ENCODE data around the gene TTC33.

TTC33 gene

DNA sequence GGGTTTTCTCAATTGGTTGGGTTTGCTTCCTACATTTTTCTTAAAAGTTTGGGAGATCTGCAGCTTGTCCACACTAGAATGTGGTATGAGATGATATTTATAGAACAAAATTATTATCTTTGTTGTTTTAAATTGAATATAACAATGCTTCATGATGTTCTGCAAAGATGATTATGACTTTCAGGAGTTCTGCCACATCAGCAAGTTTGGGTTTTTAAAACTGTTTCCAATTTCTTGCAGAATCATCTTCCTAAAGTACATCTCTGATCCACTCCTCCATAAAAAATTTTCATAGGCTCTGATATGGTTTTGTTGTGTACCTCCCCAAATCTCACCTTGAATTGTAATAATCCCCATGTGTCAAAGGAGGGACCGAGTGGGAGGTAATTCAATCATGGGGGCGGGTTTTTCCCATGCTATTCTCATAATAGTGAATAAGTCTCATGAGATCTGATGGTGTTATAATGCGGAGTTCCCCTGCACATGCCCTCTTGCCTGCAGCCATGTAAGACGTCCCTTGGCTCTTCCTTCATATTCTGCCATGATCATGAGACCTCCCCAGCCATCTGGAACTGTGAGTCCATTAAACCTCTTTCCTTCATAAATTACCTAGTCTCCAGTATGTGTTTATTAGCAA lies 195.2 kb downstream of the TTC33 start:
- DNase-seq, result no peak

DNA sequence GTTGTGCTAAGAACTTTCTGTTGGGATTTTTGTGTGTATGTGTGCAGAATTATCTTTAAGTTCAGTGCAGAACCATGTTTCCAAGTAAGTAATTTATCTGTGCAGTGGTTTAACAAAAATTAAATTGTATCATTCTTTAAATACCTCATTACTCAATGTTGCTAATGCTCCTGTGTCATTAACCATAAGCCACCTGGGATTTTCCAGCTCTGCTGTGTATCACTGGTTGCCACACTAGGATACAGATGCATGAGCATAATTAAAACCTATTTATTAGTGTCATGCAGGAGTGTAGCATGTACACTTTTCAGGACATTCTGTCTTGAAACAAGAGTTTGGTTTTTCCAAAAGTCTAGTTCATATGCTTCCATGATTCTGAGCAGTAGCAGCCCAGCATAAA lies 196.5 kb downstream of the TTC33 start:
- no peak for DNase-seq

- DNase-seq, result no peak
These were observed 198.3 kb downstream of the TTC33 start for GRCh38 chr5:40557501-40557900.

GRCh38 chr5:40556811-40557210 lies 198.9 kb downstream of the TTC33 start:
- DNase-seq, result no peak

DNA sequence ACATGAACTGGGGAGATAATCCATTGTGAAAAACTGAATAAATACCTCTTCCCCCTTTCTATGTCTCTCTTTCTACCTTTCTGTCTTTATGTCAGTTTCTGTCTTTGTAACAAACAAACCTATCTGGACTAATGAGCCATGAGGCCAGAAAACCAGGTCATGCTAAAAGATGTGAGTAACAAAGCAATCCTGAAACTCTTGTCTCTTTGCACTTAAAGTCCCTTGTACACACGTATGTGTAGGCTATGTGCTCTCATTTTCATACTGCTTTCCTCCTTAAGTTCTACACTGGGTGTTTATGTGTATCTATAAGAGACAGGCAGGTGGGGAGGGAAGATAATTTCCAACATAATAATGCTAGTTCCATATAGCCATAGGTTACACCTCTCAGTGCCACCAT lies 199.9 kb downstream of the TTC33 start:
- DNase-seq, result no peak

DNA sequence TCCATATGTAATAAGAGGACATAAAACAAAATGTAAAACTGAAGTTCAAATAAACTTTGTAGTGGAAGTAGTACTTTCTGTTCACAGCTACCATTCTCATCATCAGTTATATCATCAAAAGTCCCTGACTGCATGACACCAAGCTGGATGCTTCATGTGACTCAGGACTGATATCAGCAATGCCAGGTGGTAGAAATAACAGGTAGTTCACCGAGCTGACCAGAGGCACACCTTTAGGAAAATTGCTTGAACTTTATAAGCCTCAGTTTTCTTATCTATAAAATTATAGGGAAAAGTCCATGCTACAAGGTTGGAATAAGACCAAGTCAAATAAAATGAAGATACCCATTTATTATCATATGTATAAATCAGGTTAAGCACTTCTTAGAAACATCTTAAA lies 200.9 kb downstream of the TTC33 start:
- DNase-seq, result no peak

GRCh38 chr5:40554054-40554453 lies 201.7 kb downstream of the TTC33 start:
- no peak for DNase-seq

GRCh38 chr5:40552981-40553380 lies 202.8 kb downstream of the TTC33 start:
- DNase-seq, result no peak

- no peak for DNase-seq
These were observed 204.0 kb downstream of the TTC33 start for GRCh38 chr5:40551496-40552491.

DNA sequence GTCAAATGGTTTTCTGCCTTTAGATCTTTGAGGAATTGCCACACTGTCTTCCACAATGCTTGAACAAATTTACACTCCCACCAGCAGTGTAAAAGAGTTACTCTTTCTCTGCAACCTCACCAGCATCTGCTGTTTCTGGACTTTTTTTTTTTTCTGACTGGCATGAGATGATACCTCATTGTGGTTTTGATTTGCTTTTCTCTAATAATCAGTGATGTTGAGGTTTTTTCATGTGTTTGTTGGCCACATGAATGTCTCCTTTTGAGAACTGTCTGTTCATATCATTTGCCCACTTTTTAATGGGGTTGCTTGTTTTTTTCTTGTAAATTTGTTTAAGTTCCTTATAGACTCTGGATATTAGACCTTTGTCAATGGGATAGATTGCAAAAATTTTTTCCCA lies 205.3 kb downstream of the TTC33 start:
- DNase-seq, result no peak

- DNase-seq, result no peak
These were observed 206.1 kb downstream of the TTC33 start for GRCh38 chr5:40549616-40550015.

DNA sequence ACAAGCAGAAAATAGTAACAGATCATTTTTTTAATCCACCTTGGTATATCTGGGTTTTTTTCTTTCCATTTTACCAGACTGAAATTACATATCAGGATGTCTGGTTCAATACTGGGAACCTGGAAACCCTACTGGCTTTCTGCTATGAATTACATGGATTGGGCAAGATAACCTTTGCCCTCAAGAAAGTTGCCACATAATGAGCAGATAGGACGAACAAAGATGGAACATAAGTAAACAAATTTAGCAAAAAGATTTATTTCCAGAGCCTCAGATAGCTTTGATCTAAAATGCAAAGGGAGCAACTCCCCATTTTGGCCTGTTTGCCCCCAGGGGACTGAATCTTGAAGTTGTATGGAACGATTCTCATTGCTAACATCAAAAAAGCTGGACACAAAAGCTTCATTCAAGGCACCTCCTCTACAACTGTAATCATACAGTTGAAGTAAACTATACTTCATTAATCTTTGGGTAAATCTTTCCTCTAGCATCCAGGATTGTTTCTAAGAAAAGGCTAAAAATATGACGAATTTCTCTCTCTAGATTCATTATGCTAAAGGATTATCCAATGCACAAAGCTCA lies 207.7 kb downstream of the TTC33 start:
- no peak for DNase-seq

DNA sequence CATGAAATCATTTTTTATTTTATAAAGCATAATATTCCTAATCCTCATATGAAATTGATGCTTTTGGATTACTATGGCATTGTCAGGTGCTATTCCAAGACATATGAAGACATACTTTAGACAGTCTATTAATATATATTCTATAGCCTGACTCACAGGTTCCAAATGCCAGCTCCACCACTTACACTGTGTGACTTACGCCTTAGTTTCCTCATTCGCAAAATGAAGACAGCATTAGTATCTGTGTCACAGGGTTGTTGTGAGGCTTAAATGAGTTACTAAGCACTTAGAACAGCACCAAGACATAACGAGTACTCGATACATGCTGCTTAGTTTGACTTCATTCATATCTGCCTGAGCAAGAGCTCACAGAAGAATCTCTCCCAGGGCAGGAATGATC lies 208.2 kb downstream of the TTC33 start:
- DNase-seq, result no peak

DNA sequence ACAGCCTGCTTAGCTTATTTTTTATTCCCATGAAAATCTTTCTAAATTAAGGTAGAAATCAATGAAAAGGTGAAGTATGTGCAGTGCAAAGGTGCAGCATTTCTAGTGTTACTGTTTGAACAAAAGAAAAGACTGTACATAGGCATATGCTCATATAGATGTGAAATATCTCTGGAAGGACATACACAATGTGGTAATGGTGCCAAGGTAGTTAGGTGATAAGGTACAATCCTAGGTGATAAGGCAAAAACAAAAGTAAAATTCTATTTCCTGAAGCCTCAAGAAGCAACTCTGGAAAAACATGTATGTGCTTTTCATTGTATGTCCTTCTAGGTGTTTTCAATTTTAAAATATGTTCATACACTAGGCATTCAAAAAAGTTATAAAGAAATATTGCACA lies 215.5 kb downstream of the TTC33 start:
- DNase-seq, result no peak

DNA sequence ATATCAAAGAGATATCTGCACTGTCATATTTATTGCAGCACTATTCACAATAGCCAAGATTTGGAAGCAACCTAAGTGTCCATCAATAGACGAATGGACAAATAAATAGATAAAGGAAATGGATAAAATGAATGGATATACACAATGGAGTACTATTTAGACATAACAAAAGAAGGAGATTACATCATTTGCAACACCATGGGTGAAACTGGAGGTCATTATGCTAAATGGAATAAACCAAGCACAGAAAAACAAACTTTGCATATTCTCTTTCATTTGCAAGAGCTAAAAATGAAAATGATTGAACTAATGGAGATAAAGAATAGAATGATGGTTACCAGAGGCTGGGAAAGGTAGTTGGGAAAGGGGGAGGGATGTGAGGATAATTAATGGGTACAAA lies 231.1 kb downstream of the TTC33 start:
- DNase-seq, result no peak

DNA sequence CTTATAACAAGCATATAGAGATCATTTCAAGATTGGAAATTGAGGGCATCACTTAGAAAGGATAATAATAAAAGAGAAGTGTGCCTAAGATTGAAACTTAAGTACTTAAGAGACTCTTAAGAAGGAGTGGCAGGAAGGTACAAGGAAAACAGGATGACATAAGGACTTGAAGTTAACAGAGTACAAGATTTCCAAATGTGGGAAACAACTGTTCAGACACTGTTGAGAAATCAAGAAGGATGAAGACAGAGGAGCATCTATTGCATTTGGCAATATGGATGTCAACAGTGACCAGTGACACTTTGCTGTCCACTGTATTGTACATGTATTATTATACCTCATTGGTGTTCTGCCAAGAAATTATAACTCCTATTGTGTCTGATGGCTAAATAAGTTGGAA lies 233.8 kb downstream of the TTC33 start:
- no peak for DNase-seq

- no peak for DNase-seq
These were observed 234.5 kb downstream of the TTC33 start for GRCh38 chr5:40521108-40521785.

DNA sequence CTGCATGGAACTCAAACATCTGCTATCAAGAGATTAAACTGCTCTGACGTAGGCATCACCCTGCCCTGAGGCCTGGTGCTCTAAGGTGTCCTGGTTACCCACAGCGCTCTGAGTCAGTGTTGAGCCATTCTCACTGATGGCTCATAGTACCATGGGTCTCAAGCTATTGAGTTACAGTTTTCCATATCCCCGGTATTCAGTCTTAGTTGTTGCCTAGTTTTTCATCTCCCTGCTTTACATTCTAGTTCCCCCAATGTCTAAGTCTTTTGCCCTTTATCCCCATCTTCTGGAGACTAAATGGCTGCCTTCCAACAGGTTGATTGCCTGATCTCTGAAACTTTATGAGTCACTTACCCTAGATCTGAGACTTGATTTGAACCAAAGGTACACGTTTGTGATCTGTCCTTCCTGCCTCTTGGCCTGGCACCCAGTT lies 237.3 kb downstream of the TTC33 start:
- no peak for DNase-seq

DNA sequence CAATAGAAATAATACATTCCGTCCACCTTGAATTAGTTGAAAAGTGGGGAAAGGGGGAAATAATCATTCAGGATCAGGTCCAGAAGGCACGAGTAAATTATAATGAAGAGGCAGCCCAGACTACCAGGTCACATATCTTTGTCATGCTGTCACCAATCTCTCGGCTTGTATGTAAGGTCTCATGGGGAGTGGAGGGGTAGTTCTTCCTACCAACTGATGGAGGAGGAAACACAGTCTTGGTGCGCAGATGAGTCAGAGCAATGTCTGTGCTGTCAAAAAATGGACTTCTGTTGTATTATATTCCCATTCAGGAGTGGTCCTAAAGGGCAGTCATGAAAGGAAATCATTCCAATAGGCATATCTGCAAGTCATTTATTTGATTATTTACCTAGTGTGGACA lies 240.3 kb downstream of the TTC33 start:
- no peak for DNase-seq

GRCh38 chr5:40514976-40515375 lies 240.8 kb downstream of the TTC33 start:
- no peak for DNase-seq

GRCh38 chr5:40511801-40512200 lies 244.0 kb downstream of the TTC33 start:
- no peak for DNase-seq

GRCh38 chr5:40507095-40507494 lies 248.7 kb downstream of the TTC33 start:
- DNase-seq, result no peak

- no peak for DNase-seq
These were observed 250.7 kb downstream of the TTC33 start for GRCh38 chr5:40505031-40505430.

All from T-helper 9 cell (primary cell).